Adrenal gland (tissue), 5 donors: ENCODE data around the gene KANSL1L.

Experiments used
- CTCF ChIP-seq, 6 experiments: fragments of 450-650 bp in 4 of 6; fragments of 200-600 bp in 2 of 6; sonication (generic) in 1 of 6; IDR thresholded peaks; 1 replicate in 5 of 6; 2 replicates in 1 of 6; pipeline versions ENCODE4 v1.5.1 to v1.8.0; 2016 to 2021; ENCODE audit warnings: antibody characterized with exemption in 6 of 6, mild to moderate bottlenecking in 2 of 6, moderate library complexity in 1 of 6
- POLR2A ChIP-seq, 2 donors: fragments of 450-650 bp; IDR thresholded peaks; one replicate each; pipeline ENCODE4 v1.6.1; 2017; ENCODE audit warnings: antibody characterized with exemption in 2 of 2, mild to moderate bottlenecking in 2 of 2, moderate library complexity in 1 of 2
- donor health status: DM: no; HTN: no; CAD: no.

- TF ChIP-seq CTCF (IDR thresholded peaks at IDR 0.05) (no peak), POLR2A (IDR thresholded peaks at IDR 0.05) (no peak)
Observed at GRCh38 chr2:210174086-210174485, 2.9 kb upstream of the KANSL1L start.
